ENCODE results near the gene FLACC1. TPM values are rescaled to one million over a fixed set of nuclear protein-coding genes. Genes with fewer than 3 reads are reported as not detected.

Gene FLACC1
- total and polyA plus RNA-seq, 2 donors (not counting 1 experiment from before 2014, with no cell fraction given): 1.5 to 5.0 TPM

DNA sequence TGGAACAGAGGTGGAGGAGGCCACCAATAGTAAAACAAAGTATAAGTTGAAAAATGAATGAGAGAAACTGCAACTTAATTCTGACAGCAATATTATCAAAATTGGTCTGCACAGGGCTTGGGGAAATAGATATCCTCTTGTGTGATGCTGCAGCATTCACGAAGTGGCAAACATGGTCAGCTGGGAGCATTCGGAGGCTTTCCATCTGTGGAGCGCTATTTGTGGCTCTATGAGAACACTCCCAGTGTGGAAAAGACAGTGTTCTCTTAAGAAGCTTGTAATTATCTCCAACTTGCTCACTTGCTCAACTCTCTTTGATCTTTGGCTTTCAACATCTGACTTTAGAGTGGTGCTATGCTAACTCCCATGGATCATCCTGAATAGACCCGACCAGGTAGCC lies 3.1 kb upstream of the FLACC1 start:
- H3K27ac Mint-ChIP-seq: no peak overlapping the region
- intact Hi-C loops (cut with micrococcal nuclease): no loop called here
- H3K4me1 ChIP-seq (ENCODE audit: control insufficient read depth in 2 of 2, insufficient read depth in 2 of 2, low read length in 2 of 2): peaks cover 0 to 3% of the 10 kb centered on the region in 2 donors
- 100% methylated on average over 4 of the region's 4 CpGs for WGBS (ENCODE audit: insufficient coverage)
- no peak for TF ChIP-seq EZH2 (IDR thresholded peaks at IDR 0.05; ENCODE audit: borderline replicate concordance, insufficient read depth, low read depth, low read length, poor library complexity, severe bottlenecking)
- TF ChIP-seq, protein P1, sequence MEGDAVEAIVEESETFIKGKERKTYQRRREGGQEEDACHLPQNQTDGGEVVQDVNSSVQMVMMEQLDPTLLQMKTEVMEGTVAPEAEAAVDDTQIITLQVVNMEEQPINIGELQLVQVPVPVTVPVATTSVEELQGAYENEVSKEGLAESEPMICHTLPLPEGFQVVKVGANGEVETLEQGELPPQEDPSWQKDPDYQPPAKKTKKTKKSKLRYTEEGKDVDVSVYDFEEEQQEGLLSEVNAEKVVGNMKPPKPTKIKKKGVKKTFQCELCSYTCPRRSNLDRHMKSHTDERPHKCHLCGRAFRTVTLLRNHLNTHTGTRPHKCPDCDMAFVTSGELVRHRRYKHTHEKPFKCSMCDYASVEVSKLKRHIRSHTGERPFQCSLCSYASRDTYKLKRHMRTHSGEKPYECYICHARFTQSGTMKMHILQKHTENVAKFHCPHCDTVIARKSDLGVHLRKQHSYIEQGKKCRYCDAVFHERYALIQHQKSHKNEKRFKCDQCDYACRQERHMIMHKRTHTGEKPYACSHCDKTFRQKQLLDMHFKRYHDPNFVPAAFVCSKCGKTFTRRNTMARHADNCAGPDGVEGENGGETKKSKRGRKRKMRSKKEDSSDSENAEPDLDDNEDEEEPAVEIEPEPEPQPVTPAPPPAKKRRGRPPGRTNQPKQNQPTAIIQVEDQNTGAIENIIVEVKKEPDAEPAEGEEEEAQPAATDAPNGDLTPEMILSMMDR (IDR thresholded peaks at IDR 0.05): no peak
- ATAC-seq (ENCODE audit: low read depth): no peak
- no peak for DNase-seq
- peaks cover 0 to 11% (median 0%) of the 10 kb centered on the region in 3 donors for H3K9me3 ChIP-seq (ENCODE audit: control extremely low read depth in 1 of 3, control insufficient read depth in 2 of 3, insufficient read depth in 1 of 3, low read length in 2 of 3)
- no peak overlapping the region for H3K4me3 Mint-ChIP-seq
- peaks cover 9% of the 10 kb centered on the region for H3K4me1 Mint-ChIP-seq
- no peaks in the 10 kb centered on the region for H3K27me3 ChIP-seq (replicated peaks in 1 of 4; ENCODE audit: control extremely low read depth in 1 of 4, control insufficient read depth in 3 of 4, insufficient read depth in 4 of 4, low read length in 3 of 4)
- H4K20me1 ChIP-seq (ENCODE audit: control insufficient read depth, insufficient read depth, low read length, poor library complexity, severe bottlenecking): no peaks in the 10 kb centered on the region
- ChIA-PET POLR2A (no interaction called here), CTCF (interaction anchor here (9.1 kb wide), 1 partner anchor 125 kb away, joined by 172 read pairs; no protein-coding TSS in a partner anchor)
- peaks cover 0 to 4% of the 10 kb centered on the region in 2 experiments for H3K36me3 ChIP-seq (replicated peaks in 1 of 2; ENCODE audit: control extremely low read depth in 1 of 2, control insufficient read depth in 1 of 2, extremely low read depth in 1 of 2, insufficient read depth in 2 of 2, low read length in 1 of 2)
- no peak overlapping the region for H3K27ac ChIP-seq (ENCODE audit: low read length in 2 of 2)
- H2AFZ ChIP-seq (ENCODE audit: insufficient read depth, low read depth, low read length, poor library complexity, severe bottlenecking): no peak overlapping the region
- H3K79me2 ChIP-seq (ENCODE audit: control insufficient read depth, insufficient read depth, low read length): peaks cover 4% of the 10 kb centered on the region
- no peaks in the 10 kb centered on the region for H3K9me3 Mint-ChIP-seq (ENCODE audit: insufficient read depth)
- no peak overlapping the region for H3K9ac ChIP-seq (ENCODE audit: low read length)
- H3K27me3 Mint-ChIP-seq: no peaks in the 10 kb centered on the region
- no peak overlapping the region for H3K4me3 ChIP-seq (ENCODE audit: control extremely low read depth in 1 of 5, extremely low read depth in 1 of 5, insufficient read depth in 1 of 5, low read depth in 2 of 5, low read length in 4 of 5)
- H3K4me2 ChIP-seq (replicated peaks; ENCODE audit: low read depth, low read length, poor library complexity, severe bottlenecking): no peak overlapping the region

DNA sequence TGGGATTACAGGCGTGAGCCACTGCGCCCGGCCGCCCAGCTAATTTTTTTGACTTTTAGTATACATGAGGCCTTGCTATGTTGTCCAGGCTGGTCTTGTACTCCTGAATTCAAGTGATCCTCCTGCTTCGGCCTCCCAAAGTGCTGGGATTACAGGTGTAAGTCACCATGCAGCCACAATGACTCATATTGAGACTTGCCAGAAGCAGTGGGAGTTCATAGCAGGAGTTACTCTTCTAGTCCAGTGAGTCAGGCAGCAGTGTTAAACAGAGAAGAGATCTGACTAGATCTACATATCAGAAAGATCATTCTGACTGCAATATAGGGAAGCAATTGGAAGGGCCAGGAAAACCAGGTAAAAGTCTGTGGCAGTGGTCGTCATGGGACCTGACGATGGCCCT lies 1.5 kb upstream of the FLACC1 start:
- Histone ChIP-seq H3K9me3 (ENCODE audit: control extremely low read depth in 1 of 3, control insufficient read depth in 2 of 3, insufficient read depth in 1 of 3, low read length in 2 of 3) (peaks cover 0 to 13% (median 0%) of the 10 kb centered on the region in 3 donors), H3K4me3 (ENCODE audit: control extremely low read depth in 1 of 5, extremely low read depth in 1 of 5, insufficient read depth in 1 of 5, low read depth in 2 of 5, low read length in 4 of 5) (no peak overlapping the region), H3K36me3 (replicated peaks in 1 of 2; ENCODE audit: control extremely low read depth in 1 of 2, control insufficient read depth in 1 of 2, extremely low read depth in 1 of 2, insufficient read depth in 2 of 2, low read length in 1 of 2) (peaks cover 0 to 4% of the 10 kb centered on the region in 2 experiments), H3K4me2 (replicated peaks; ENCODE audit: low read depth, low read length, poor library complexity, severe bottlenecking) (no peak overlapping the region), H3K27ac (ENCODE audit: low read length in 2 of 2) (no peak overlapping the region), H3K4me1 (ENCODE audit: control insufficient read depth in 2 of 2, insufficient read depth in 2 of 2, low read length in 2 of 2) (peaks cover 0 to under 1% of the 10 kb centered on the region in 2 donors), H3K79me2 (ENCODE audit: control insufficient read depth, insufficient read depth, low read length) (peaks cover 3% of the 10 kb centered on the region), H2AFZ (ENCODE audit: insufficient read depth, low read depth, low read length, poor library complexity, severe bottlenecking) (no peak overlapping the region), H3K27me3 (replicated peaks in 1 of 4; ENCODE audit: control extremely low read depth in 1 of 4, control insufficient read depth in 3 of 4, insufficient read depth in 4 of 4, low read length in 3 of 4) (no peaks in the 10 kb centered on the region), H4K20me1 (ENCODE audit: control insufficient read depth, insufficient read depth, low read length, poor library complexity, severe bottlenecking) (no peaks in the 10 kb centered on the region), H3K9ac (ENCODE audit: low read length) (no peak overlapping the region)
- Mint-ChIP-seq H3K27me3 (no peaks in the 10 kb centered on the region), H3K4me3 (no peak overlapping the region), H3K27ac (no peak overlapping the region), H3K9me3 (ENCODE audit: insufficient read depth) (no peaks in the 10 kb centered on the region), H3K4me1 (peaks cover 5% of the 10 kb centered on the region)
- ATAC-seq (ENCODE audit: low read depth): no peak
- no peak for TF ChIP-seq EZH2 (IDR thresholded peaks at IDR 0.05; ENCODE audit: borderline replicate concordance, insufficient read depth, low read depth, low read length, poor library complexity, severe bottlenecking)
- TF ChIP-seq, protein P1 (IDR thresholded peaks at IDR 0.05): no peak
- 98% methylated on average over 7 of the region's 7 CpGs for WGBS (ENCODE audit: insufficient coverage)
- ChIA-PET CTCF (interaction anchor here (9.1 kb wide), 1 partner anchor 124 kb away, joined by 172 read pairs; no protein-coding TSS in a partner anchor), POLR2A (no interaction called here)
- no peak for DNase-seq
- intact Hi-C loops (cut with micrococcal nuclease): no loop called here

All from B cell (primary cell).